ENCODE measurements around the gene CA9. TPM values are rescaled to one million over a fixed set of nuclear protein-coding genes. Genes with fewer than 3 reads are reported as not detected.

Gene CA9
- total and polyA plus RNA-seq, 4 experiments from 2014 or later = not detected

GRCh38 chr9:35691757-35692301, 18.1 kb downstream of the CA9 start:
- Histone ChIP-seq H3K36me3 (ENCODE audit: insufficient read depth, low read length) (peaks cover under 1% of the 10 kb centered on the region), H3K4me3 (ENCODE audit: low read length in 2 of 2) (no peak overlapping the region), H3K4me1 (ENCODE audit: insufficient read depth, low read length) (peaks cover 15% of the 10 kb centered on the region), H3K27me3 (ENCODE audit: insufficient read depth, low read length) (no peaks in the 10 kb centered on the region), H3K27ac (ENCODE audit: low read depth, low read length) (no peak overlapping the region), H3K9me3 (ENCODE audit: control insufficient read depth in 1 of 2, low read length in 2 of 2) (no peaks in the 10 kb centered on the region)
- no peak for DNase-seq
- Mint-ChIP-seq H3K9me3 (no peaks in the 10 kb centered on the region), H3K27me3 (no peaks in the 10 kb centered on the region), H3K4me3 (peak overlapping the region; percentile 82 to 90 (median 88)), H3K4me1 (peaks cover 11 to 40% (median 22%) of the 10 kb centered on the region in 4 donors), H3K36me3 (peaks cover 0 to 5% of the 10 kb centered on the region in 2 donors), H3K27ac (peak overlapping the region; percentile 55 to 92 (median 81))
- ChIA-PET POLR2A (ENCODE audit: partially characterized antibody) (interaction anchor here (0.5 to 12.0 kb wide), 10 partner anchors 8 to 86 kb away, joined by 3 to 160 read pairs (median 5); partner anchors contain the start of genes ARHGEF39, CCDC107, CREB3 and RMRP), CTCF (ENCODE audit: partially characterized antibody) (interaction anchor here (0.6 to 16.3 kb wide), 9 partner anchors 9 to 190 kb away, joined by 3 to 339 read pairs (median 4); partner anchors contain the start of genes ARHGEF39, CCDC107, CREB3 and RMRP)
- intact Hi-C loops (cut with micrococcal nuclease) = no loop called here

- peaks cover 15% of the 10 kb centered on the region for H3K4me1 ChIP-seq (ENCODE audit: insufficient read depth, low read length)
- no peaks in the 10 kb centered on the region for H3K27me3 ChIP-seq (ENCODE audit: insufficient read depth, low read length)
- H3K36me3 ChIP-seq (ENCODE audit: insufficient read depth, low read length) = peaks cover 42% of the 10 kb centered on the region
- no peaks in the 10 kb centered on the region for H3K9me3 Mint-ChIP-seq
- H3K4me1 Mint-ChIP-seq = peaks cover 7 to 22% (median 16%) of the 10 kb centered on the region in 4 donors
- no peaks in the 10 kb centered on the region for H3K27me3 Mint-ChIP-seq
- DNase-seq = no peak
- ChIA-PET CTCF (ENCODE audit: partially characterized antibody) (interaction anchor here (0.6 to 16.3 kb wide), 38 partner anchors 8 to 323 kb away, joined by 3 to 339 read pairs (median 13); partner anchors contain the start of genes ARHGEF39, CA9, CCDC107 and CREB3), POLR2A (ENCODE audit: partially characterized antibody) (interaction anchor here (0.9 to 12.0 kb wide), 12 partner anchors 8 to 209 kb away, joined by 3 to 160 read pairs (median 6); partner anchors contain the start of genes ARHGEF39, CCDC107, CD72 and CREB3)
- H3K9me3 ChIP-seq (ENCODE audit: control insufficient read depth in 1 of 2, low read length in 2 of 2) = no peaks in the 10 kb centered on the region
- H3K4me3 Mint-ChIP-seq = no peak overlapping the region
- H3K36me3 Mint-ChIP-seq = peaks cover 0 to 19% of the 10 kb centered on the region in 2 donors
- intact Hi-C loops (cut with micrococcal nuclease) = loop anchor here (1.0 to 2.0 kb wide), 5 partner anchors 33 to 92 kb away; partner anchors contain the start of genes CCDC107 and RMRP
- H3K27ac ChIP-seq (ENCODE audit: low read depth, low read length) = no peak overlapping the region
- H3K27ac Mint-ChIP-seq = peak overlapping the region in 3 of 7 donors; percentile 35 to 89 (median 83)
- no peak overlapping the region for H3K4me3 ChIP-seq (ENCODE audit: low read length in 2 of 2)
These were observed 22.2 kb downstream of the CA9 start for GRCh38 chr9:35695943-35696401.

GRCh38 chr9:35696520-35697215, 22.9 kb downstream of the CA9 start:
- Mint-ChIP-seq H3K27me3 (no peaks in the 10 kb centered on the region), H3K4me3 (no peak overlapping the region), H3K4me1 (peaks cover 7 to 15% (median 12%) of the 10 kb centered on the region in 4 donors), H3K9me3 (no peaks in the 10 kb centered on the region), H3K27ac (peak overlapping the region; percentile 35 to 89 (median 79)), H3K36me3 (peaks cover 0 to 19% of the 10 kb centered on the region in 2 donors)
- POLR2A ChIA-PET (ENCODE audit: partially characterized antibody) = interaction anchor here (0.8 to 12.0 kb wide), 14 partner anchors 9 to 210 kb away, joined by 3 to 160 read pairs (median 5); partner anchors contain the start of genes ARHGEF39, CCDC107, CD72 and CREB3
- Histone ChIP-seq H3K4me1 (ENCODE audit: insufficient read depth, low read length) (peaks cover 9% of the 10 kb centered on the region), H3K4me3 (ENCODE audit: low read length in 2 of 2) (no peak overlapping the region), H3K27ac (ENCODE audit: low read depth, low read length) (no peak overlapping the region), H3K36me3 (ENCODE audit: insufficient read depth, low read length) (peaks cover 49% of the 10 kb centered on the region), H3K27me3 (ENCODE audit: insufficient read depth, low read length) (no peaks in the 10 kb centered on the region), H3K9me3 (ENCODE audit: control insufficient read depth in 1 of 2, low read length in 2 of 2) (no peaks in the 10 kb centered on the region)
- CTCF ChIA-PET (ENCODE audit: partially characterized antibody) = interaction anchor here (0.5 to 16.3 kb wide), 42 partner anchors 9 to 216 kb away, joined by 3 to 339 read pairs (median 8); partner anchors contain the start of genes ARHGEF39, CA9, CCDC107 and CREB3
- intact Hi-C loops (cut with micrococcal nuclease) = loop anchor here (1.0 to 2.0 kb wide), 5 partner anchors 32 to 92 kb away; partner anchors contain the start of genes CCDC107 and RMRP
- DNase-seq = peak in 4 of 5 donors; percentile 42 to 61 (median 52)

- Mint-ChIP-seq H3K4me3 (no peak overlapping the region), H3K27ac (peak overlapping the region in 2 of 7 donors; percentile 35 to 53), H3K27me3 (no peaks in the 10 kb centered on the region), H3K9me3 (no peaks in the 10 kb centered on the region), H3K4me1 (peaks cover 4 to 10% (median 8%) of the 10 kb centered on the region in 4 donors), H3K36me3 (peaks cover 0 to 19% of the 10 kb centered on the region in 2 donors)
- Histone ChIP-seq H3K27me3 (ENCODE audit: insufficient read depth, low read length) (no peaks in the 10 kb centered on the region), H3K9me3 (ENCODE audit: control insufficient read depth in 1 of 2, low read length in 2 of 2) (no peaks in the 10 kb centered on the region), H3K27ac (ENCODE audit: low read depth, low read length) (no peak overlapping the region), H3K4me1 (ENCODE audit: insufficient read depth, low read length) (peaks cover 9% of the 10 kb centered on the region), H3K36me3 (ENCODE audit: insufficient read depth, low read length) (peaks cover 55% of the 10 kb centered on the region), H3K4me3 (ENCODE audit: low read length in 2 of 2) (no peak overlapping the region)
- no peak for DNase-seq
- POLR2A ChIA-PET (ENCODE audit: partially characterized antibody) = interaction anchor here (1.1 to 12.0 kb wide), 7 partner anchors 10 to 210 kb away, joined by 3 to 160 read pairs (median 13); partner anchors contain the start of genes ARHGEF39, CCDC107, CREB3 and RMRP
- intact Hi-C loops (cut with micrococcal nuclease) = loop anchor here (2.0 kb wide), 2 partner anchors 31 to 81 kb away; no protein-coding TSS in a partner anchor
- CTCF ChIA-PET (ENCODE audit: partially characterized antibody) = interaction anchor here (0.5 to 16.3 kb wide), 24 partner anchors 9 to 109 kb away, joined by 3 to 339 read pairs (median 20); partner anchors contain the start of genes ARHGEF39, CCDC107, CREB3 and GBA2
These were observed 23.8 kb downstream of the CA9 start for GRCh38 chr9:35697486-35697885.

GRCh38 chr9:35698231-35698630, 24.5 kb downstream of the CA9 start:
- POLR2A ChIA-PET (ENCODE audit: partially characterized antibody) = interaction anchor here (3.4 to 12.0 kb wide), 4 partner anchors 11 to 50 kb away, joined by 13 to 160 read pairs (median 96); partner anchors contain the start of genes ARHGEF39, CCDC107, CREB3 and RMRP
- Mint-ChIP-seq H3K4me1 (peaks cover 4 to 10% (median 8%) of the 10 kb centered on the region in 4 donors), H3K36me3 (peaks cover 7 to 25% of the 10 kb centered on the region in 2 donors), H3K27me3 (no peaks in the 10 kb centered on the region), H3K4me3 (no peak overlapping the region), H3K9me3 (no peaks in the 10 kb centered on the region), H3K27ac (no peak overlapping the region)
- intact Hi-C loops (cut with micrococcal nuclease) = no loop called here
- peaks cover 9% of the 10 kb centered on the region for H3K4me1 ChIP-seq (ENCODE audit: insufficient read depth, low read length)
- no peak overlapping the region for H3K4me3 ChIP-seq (ENCODE audit: low read length in 2 of 2)
- H3K9me3 ChIP-seq (ENCODE audit: control insufficient read depth in 1 of 2, low read length in 2 of 2) = no peaks in the 10 kb centered on the region
- DNase-seq = no peak
- CTCF ChIA-PET (ENCODE audit: partially characterized antibody) = interaction anchor here (1.8 to 16.3 kb wide), 14 partner anchors 10 to 94 kb away, joined by 5 to 339 read pairs (median 35); partner anchors contain the start of genes ARHGEF39, CCDC107, CREB3 and MSMP
- H3K27ac ChIP-seq (ENCODE audit: low read depth, low read length) = no peak overlapping the region
- H3K27me3 ChIP-seq (ENCODE audit: insufficient read depth, low read length) = no peaks in the 10 kb centered on the region
- peaks cover 62% of the 10 kb centered on the region for H3K36me3 ChIP-seq (ENCODE audit: insufficient read depth, low read length)

GRCh38 chr9:35700031-35700430, 26.3 kb downstream of the CA9 start:
- H3K27me3 ChIP-seq (ENCODE audit: insufficient read depth, low read length) = no peaks in the 10 kb centered on the region
- ChIA-PET CTCF (ENCODE audit: partially characterized antibody) (interaction anchor here (1.9 to 16.3 kb wide), 5 partner anchors 8 to 95 kb away, joined by 5 to 339 read pairs (median 45); partner anchors contain the start of genes ARHGEF39, CCDC107, RMRP and SIT1), POLR2A (ENCODE audit: partially characterized antibody) (interaction anchor here (1.0 kb wide), 1 partner anchor 53 kb away, joined by 3 read pairs; no protein-coding TSS in a partner anchor)
- no peak overlapping the region for H3K4me3 ChIP-seq (ENCODE audit: low read length in 2 of 2)
- Mint-ChIP-seq H3K4me1 (peaks cover 5 to 10% (median 8%) of the 10 kb centered on the region in 4 donors), H3K27ac (no peak overlapping the region), H3K36me3 (peaks cover 25 to 38% of the 10 kb centered on the region in 2 donors), H3K9me3 (no peaks in the 10 kb centered on the region), H3K4me3 (no peak overlapping the region), H3K27me3 (no peaks in the 10 kb centered on the region)
- peaks cover 80% of the 10 kb centered on the region for H3K36me3 ChIP-seq (ENCODE audit: insufficient read depth, low read length)
- no peak for DNase-seq
- no peaks in the 10 kb centered on the region for H3K9me3 ChIP-seq (ENCODE audit: control insufficient read depth in 1 of 2, low read length in 2 of 2)
- peaks cover 9% of the 10 kb centered on the region for H3K4me1 ChIP-seq (ENCODE audit: insufficient read depth, low read length)
- no peak overlapping the region for H3K27ac ChIP-seq (ENCODE audit: low read depth, low read length)
- intact Hi-C loops (cut with micrococcal nuclease) = no loop called here
